Gastroesophageal sphincter (tissue), 4 donors: ENCODE data around the gene SLC16A12. TPM values are rescaled to one million over a fixed set of nuclear protein-coding genes. Genes with fewer than 3 reads are reported as not detected.
"Not testable (repeated sequence)": the region's sequence is repeated elsewhere in the genome, so short reads cannot be mapped to it uniquely, and the experiment has no call there.

Source experiments
- ATAC-seq: fragments of 150-250 bp; one replicate; pipeline ENCODE4 v1.9.1; 2016; ENCODE audit warnings: mild to moderate bottlenecking, moderate library complexity
- H3K27ac ChIP-seq, 4 donors: fragments of 200-600 bp; sonication (generic) in 3 of 4; 1 replicate in 3 of 4; 2 replicates in 1 of 4; pipeline ENCODE4 v1.5.1; 2016 to 2019
- H3K27me3 ChIP-seq: fragments of 200-600 bp; sonication (generic); one replicate; pipeline ENCODE4 v1.5.1; 2019
- H3K36me3 ChIP-seq, 2 donors: fragments of 200-600 bp; sonication (generic); one replicate each; pipeline ENCODE4 v1.5.1; 2019; ENCODE audit warnings: control low read depth in 1 of 2
- H3K4me1 ChIP-seq, 3 donors: fragments of 200-600 bp; sonication (generic); 1 replicate in 2 of 3; 2 replicates in 1 of 3; pipeline ENCODE4 v1.5.1; 2016 to 2019; ENCODE audit warnings: control low read depth in 2 of 3
- H3K4me3 ChIP-seq, 2 donors: fragments of 200-600 bp; sonication (generic); one replicate each; pipeline ENCODE4 v1.5.1; 2019; ENCODE audit warnings: mild to moderate bottlenecking in 1 of 2, moderate library complexity in 1 of 2
- H3K9me3 ChIP-seq, 3 donors: fragments of 200-600 bp; sonication (generic); one replicate each; pipeline ENCODE4 v1.5.1; 2017 to 2019; ENCODE audit warnings: control low read depth in 2 of 3
- EP300 ChIP-seq: sonication (generic); formaldehyde crosslinking; IDR thresholded peaks from one replicate; pipeline ENCODE4 v1.6.1; 2017; ENCODE audit warnings: antibody characterized with exemption, mild to moderate bottlenecking
- POLR2A ChIP-seq, 2 donors: fragments of 450-650 bp; IDR thresholded peaks; one replicate each; pipeline ENCODE4 v1.6.1; 2017; ENCODE audit warnings: antibody characterized with exemption in 2 of 2, mild to moderate bottlenecking in 2 of 2, moderate library complexity in 1 of 2
- POLR2AphosphoS5 ChIP-seq: sonication (generic); formaldehyde crosslinking; IDR thresholded peaks from one replicate; pipeline ENCODE4 v1.6.1; 2017; ENCODE audit warnings: antibody characterized with exemption
- WGBS, 2 donors: methylation state at CpG; one replicate each; pipeline ENCODE4 v1.1.5; 2018; ENCODE audit warnings: low coverage in 1 of 2; 5-methylcytosine and 5-hydroxymethylcytosine counted together
- total RNA-seq, 4 donors: library from RNA; depleted of rRNA; stranded (reverse); fragments of >200 nt; gene quantifications; one replicate each; pipeline ENCODE4 v1.1.0, GENCODE V29; 2016
- TF ChIP-seq, protein P1 (sequence below), 4 experiments: fragments of 200-600 bp in 2 of 4; fragments of 450-650 bp in 2 of 4; sonication (generic) in 1 of 4; IDR thresholded peaks; one replicate each; pipeline ENCODE4 v1.5.1; 2017 to 2019; ENCODE audit warnings: antibody characterized with exemption in 4 of 4, mild to moderate bottlenecking in 2 of 4, moderate library complexity in 2 of 4

SLC16A12 gene
- total RNA-seq, 4 donors from 2014 or later = 1.7 to 11.7 (median 2.4) TPM

DNA sequence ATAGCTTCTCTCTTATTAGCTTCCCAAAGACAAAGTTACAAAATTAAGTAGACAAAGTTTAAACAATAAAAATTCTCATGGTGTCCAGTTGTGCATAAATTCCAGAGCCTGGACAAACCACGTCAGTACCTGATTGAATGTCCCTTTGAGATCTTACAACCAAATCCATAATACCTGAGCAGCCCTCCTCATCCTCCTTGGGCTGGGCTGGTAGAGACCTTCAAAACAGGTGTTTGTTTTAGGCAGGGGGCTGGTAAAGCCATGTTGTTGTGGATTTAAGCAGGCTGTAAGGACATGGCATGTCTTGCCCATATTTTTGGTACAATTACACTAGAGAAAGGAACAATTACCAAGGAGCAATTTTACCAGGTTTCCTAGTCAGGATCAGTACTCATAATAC lies 118.9 kb downstream of the SLC16A12 start:
- no peaks in the 10 kb centered on the region for H3K9me3 ChIP-seq
- H3K27ac ChIP-seq = peak overlapping the region in 1 of 4 donors; percentile 93
- no peak overlapping the region for H3K4me3 ChIP-seq
- peaks cover 0 to 25% of the 10 kb centered on the region in 2 donors for H3K36me3 ChIP-seq
- 80% methylated on average over 1 of the region's 1 CpG; no CpG with 5 or more reads in 1 of the 2 donors for WGBS, 2 donors
- H3K4me1 ChIP-seq = peaks cover 0 to 65% (median 0%) of the 10 kb centered on the region in 3 donors
- ATAC-seq = no peak
- no peaks in the 10 kb centered on the region for H3K27me3 ChIP-seq
- TF ChIP-seq POLR2AphosphoS5 = no peak
- TF ChIP-seq, protein P1, sequence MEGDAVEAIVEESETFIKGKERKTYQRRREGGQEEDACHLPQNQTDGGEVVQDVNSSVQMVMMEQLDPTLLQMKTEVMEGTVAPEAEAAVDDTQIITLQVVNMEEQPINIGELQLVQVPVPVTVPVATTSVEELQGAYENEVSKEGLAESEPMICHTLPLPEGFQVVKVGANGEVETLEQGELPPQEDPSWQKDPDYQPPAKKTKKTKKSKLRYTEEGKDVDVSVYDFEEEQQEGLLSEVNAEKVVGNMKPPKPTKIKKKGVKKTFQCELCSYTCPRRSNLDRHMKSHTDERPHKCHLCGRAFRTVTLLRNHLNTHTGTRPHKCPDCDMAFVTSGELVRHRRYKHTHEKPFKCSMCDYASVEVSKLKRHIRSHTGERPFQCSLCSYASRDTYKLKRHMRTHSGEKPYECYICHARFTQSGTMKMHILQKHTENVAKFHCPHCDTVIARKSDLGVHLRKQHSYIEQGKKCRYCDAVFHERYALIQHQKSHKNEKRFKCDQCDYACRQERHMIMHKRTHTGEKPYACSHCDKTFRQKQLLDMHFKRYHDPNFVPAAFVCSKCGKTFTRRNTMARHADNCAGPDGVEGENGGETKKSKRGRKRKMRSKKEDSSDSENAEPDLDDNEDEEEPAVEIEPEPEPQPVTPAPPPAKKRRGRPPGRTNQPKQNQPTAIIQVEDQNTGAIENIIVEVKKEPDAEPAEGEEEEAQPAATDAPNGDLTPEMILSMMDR (IDR thresholded peaks at IDR 0.05) = no peak
- TF ChIP-seq POLR2A (IDR thresholded peaks at IDR 0.05) = no peak

DNA sequence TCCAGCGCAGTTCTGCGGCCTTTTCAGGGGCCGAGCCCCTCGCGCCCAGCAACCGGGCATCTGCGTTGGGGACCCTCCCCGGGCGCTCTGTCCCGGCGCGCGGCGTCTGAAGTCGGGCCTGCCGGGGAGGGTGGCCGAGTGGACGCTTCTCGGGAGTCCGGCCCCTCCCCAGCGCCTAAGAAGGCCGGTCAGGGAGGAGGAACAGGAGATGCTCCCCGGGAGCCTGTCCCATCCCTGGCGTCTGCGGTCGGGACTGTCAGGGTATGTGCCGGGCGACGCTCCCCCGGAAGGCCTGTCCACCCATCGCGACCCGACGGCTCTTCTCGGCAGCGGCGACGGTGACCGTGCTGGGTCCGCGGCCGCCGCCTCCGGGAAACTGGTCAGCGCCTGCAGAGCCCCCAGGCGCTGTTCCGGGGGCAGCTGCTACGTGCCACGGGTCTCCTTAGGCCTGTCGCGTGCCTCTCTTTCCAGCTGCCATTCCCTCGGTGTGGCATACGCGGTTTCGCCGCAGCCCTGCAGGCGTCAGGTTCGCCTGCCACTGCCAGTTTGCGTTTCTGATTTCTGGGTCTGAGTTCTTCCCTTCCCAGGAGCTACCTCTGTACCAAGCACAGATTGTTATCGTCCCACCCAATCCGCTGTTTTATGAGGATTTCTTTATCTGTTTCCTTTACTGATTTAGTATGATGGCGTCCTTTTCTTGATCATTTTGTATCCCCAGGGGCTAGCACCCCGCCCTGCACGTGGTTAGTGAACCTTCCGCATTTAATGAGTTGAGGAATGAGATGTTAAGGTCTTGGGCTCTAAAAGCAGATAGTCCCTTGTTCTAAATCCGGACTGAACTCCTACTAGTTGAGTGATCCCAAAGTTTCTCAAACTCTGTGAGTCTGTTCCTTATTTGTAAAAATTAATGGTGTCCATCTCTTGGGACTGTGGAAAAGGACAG lies 120.2 kb downstream of the SLC16A12 start:
- peak; percentile 68 for ATAC-seq
- H3K27ac ChIP-seq = peak overlapping the region; percentile 75 to 96 (median 90)
- peaks cover 0 to 15% of the 10 kb centered on the region in 2 donors for H3K36me3 ChIP-seq
- TF ChIP-seq POLR2A (IDR thresholded peaks at IDR 0.05) (peak in 1 of 2 donors; percentile 4), EP300 (no peak)
- TF ChIP-seq, protein P1 (IDR thresholded peaks at IDR 0.05) = peak in 1 of 4 experiments; percentile 13
- H3K9me3 ChIP-seq = no peaks in the 10 kb centered on the region
- H3K4me3 ChIP-seq = peak overlapping the region; percentile 72 to 86
- WGBS, 2 donors = 3 to 8% methylated on average over 7 to 17 of the region's 66 CpGs
- H3K27me3 ChIP-seq = no peaks in the 10 kb centered on the region
- peaks cover 0 to 61% (median 0%) of the 10 kb centered on the region in 3 donors for H3K4me1 ChIP-seq

- 0% methylated on average over 12 to 13 of the region's 48 CpGs for WGBS, 2 donors
- H3K27ac ChIP-seq = peak within 1 kb of the TSS; percentile 75 to 96 (median 90)
- H3K27me3 ChIP-seq = no peaks in the 10 kb centered on the region
- no peaks in the 10 kb centered on the region for H3K9me3 ChIP-seq
- ATAC-seq = peak; percentile 91
- peaks cover 0 to 52% (median 0%) of the 10 kb centered on the region in 3 donors for H3K4me1 ChIP-seq
- TF ChIP-seq EP300 (no peak), POLR2A (IDR thresholded peaks at IDR 0.05) (peak; percentile 29 to 54), POLR2AphosphoS5 (peak; percentile 62)
- TF ChIP-seq, protein P1 (IDR thresholded peaks at IDR 0.05) = peak in 1 of 4 experiments; percentile 30
- H3K4me3 ChIP-seq = peak within 1 kb of the TSS; percentile 72 to 86
- peaks cover 0 to 15% of the 10 kb centered on the region in 2 donors for H3K36me3 ChIP-seq
These were observed 121.1 kb downstream of the SLC16A12 start, which contains the start of gene IFIT5 for GRCh38 chr10:89414146-89414878. IFIT5 (plus strand) TSS chr10:89414568; CDS start chr10:89414799, 231 bp downstream.

DNA sequence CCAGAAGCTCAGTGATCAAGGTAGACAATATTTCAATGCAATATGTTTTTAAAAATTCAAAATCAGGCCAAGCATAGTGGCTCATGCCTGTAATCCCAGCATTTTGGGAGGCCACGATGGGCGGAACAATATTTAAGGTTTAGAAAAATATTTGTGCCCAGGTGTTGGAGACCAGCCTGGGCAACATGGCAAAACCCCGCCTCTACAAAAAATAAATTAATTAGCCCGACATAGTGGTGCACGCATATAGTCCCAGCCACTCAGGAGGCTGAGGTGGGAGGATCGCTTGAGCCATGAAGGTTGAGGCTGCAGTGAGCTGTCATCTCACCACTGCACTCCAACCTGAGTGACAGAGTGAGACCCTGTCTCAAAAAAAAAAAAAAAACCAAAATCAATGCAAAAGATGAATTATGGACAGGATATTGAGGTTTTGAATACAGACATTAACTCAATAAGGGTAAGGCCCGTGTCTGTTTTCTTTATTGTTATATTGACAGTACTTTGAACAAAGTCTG lies 121.9 kb downstream of the SLC16A12 start:
- Histone ChIP-seq H3K27ac (peak overlapping the region in 3 of 4 donors; percentile 88 to 96 (median 93)), H3K36me3 (peaks cover 0 to 14% of the 10 kb centered on the region in 2 donors), H3K4me1 (peaks cover 0 to 44% (median 0%) of the 10 kb centered on the region in 3 donors), H3K4me3 (peak overlapping the region in 1 of 2 donors; percentile 86), H3K27me3 (no peaks in the 10 kb centered on the region), H3K9me3 (no peaks in the 10 kb centered on the region)
- TF ChIP-seq, protein P1 (IDR thresholded peaks at IDR 0.05) = no peak
- TF ChIP-seq POLR2AphosphoS5 = no peak
- TF ChIP-seq POLR2A (IDR thresholded peaks at IDR 0.05) = no peak
- TF ChIP-seq EP300 = no peak
- WGBS, 2 donors = 70 to 93% methylated on average over 5 to 7 of the region's 7 CpGs
- no peak for ATAC-seq

GRCh38 chr10:89412276-89412675 lies 123.1 kb downstream of the SLC16A12 start:
- H3K36me3 ChIP-seq, H3K27me3 ChIP-seq, ATAC-seq, H3K27ac ChIP-seq, H3K9me3 ChIP-seq, H3K4me3 ChIP-seq: not testable (repeated sequence)
- WGBS, 2 donors = 82 to 88% methylated on average over 5 to 7 of the region's 10 CpGs
- peaks cover 0 to 32% (median 0%) of the 10 kb centered on the region in 3 donors for H3K4me1 ChIP-seq

DNA sequence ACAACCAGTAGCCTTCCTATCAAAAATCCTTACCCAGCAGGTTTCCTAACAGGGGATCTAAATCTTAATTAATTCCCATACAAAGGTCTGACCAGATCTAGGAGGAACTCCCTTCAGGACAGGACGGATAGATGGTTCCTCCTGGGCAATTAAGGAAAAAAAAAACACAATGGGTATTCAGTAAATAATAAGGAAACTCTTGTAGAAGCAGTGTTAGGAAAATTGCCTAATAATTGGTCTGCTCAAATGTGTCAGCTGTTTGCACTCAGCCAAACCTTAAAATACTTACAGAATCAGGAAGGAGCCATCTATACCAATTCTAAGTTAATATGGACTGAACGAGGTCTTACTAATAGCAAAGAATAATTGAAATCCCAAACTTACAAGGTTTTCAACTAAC lies 124.3 kb downstream of the SLC16A12 start:
- not testable (repeated sequence) for H3K27me3 ChIP-seq, H3K27ac ChIP-seq, ATAC-seq, H3K9me3 ChIP-seq, H3K4me3 ChIP-seq, H3K36me3 ChIP-seq
- H3K4me1 ChIP-seq = peaks cover 0 to 21% (median 0%) of the 10 kb centered on the region in 3 donors
- 66 to 72% methylated on average over 2 of the region's 2 CpGs for WGBS, 2 donors

DNA sequence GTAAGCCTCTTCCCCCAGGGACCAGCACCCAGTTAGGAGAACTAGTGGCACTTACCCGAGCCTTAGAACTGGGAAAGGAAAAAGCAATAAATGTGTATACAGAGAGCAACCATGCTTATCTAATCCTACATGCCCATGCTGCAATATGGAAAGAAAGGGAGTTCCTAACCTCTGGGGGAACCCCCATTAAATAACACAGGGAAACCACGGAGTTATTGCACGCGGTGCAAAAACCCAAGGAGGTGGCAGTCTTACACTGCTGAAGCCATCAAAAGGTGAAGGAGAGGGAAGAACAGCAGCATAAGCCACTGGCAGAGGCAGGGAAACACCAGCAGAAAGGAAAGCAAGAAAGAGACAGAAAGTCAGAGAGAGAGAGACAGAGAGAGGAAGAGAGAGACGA lies 124.8 kb downstream of the SLC16A12 start:
- H3K27me3 ChIP-seq, H3K27ac ChIP-seq, H3K4me3 ChIP-seq, ATAC-seq, H3K9me3 ChIP-seq, H3K36me3 ChIP-seq: not testable (repeated sequence)
- peaks cover 0 to 15% (median 0%) of the 10 kb centered on the region in 3 donors for H3K4me1 ChIP-seq
- 89 to 95% methylated on average over 3 to 5 of the region's 5 CpGs for WGBS, 2 donors
